GM19455 (cell line): ENCODE results near the gene HSD3B1.
"Not testable (repeated sequence)": the region's sequence is repeated elsewhere in the genome, so short reads cannot be mapped to it uniquely, and the experiment has no call there.

Source experiments
- ATAC-seq: cut with Tn5 transposase; IDR thresholded peaks from one replicate; pipeline ENCODE4 v1.9.1; 2021; ENCODE audit not compliant: unreplicated experiment

The HSD3B1 gene

DNA sequence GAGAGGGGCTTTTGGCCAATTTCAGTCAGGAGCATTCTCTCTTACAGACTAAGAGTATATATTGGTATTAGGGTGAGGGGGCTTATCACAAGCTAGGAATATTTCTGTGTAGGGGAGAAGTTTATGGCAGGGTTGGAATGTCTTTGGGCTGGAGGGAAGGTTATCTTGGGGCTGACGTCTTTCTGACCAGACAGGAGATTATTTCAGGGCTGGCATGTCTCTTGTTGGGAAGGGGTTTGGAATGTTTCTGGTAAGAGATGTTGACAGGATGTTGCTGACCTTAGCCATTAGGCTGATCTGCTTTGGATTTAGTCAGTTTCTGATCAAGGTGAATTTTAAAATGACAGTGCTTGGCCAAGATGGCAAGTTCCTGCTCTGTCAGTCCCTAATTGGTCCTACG, 17.8 kb upstream of the HSD3B1 start:
- ATAC-seq: no peak

DNA sequence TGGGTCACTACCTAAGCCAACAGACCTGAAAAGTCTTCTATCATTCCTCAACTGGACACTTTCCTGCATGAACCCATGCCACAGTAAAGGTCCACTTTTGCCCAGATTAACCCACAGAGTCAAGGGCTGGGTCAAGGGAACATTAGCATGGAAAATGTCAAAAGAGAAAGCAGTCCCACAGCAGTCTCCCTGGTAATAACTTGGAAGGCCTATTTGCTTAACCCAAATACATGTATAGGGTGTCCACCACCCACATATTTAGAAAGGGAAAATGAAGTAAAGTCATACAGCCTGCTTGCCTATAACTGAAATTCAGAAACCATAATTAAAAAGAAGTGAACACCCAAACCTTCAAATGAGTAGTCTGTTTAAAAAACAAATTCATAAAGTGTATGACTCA, 16.1 kb upstream of the HSD3B1 start:
- ATAC-seq: no peak

DNA sequence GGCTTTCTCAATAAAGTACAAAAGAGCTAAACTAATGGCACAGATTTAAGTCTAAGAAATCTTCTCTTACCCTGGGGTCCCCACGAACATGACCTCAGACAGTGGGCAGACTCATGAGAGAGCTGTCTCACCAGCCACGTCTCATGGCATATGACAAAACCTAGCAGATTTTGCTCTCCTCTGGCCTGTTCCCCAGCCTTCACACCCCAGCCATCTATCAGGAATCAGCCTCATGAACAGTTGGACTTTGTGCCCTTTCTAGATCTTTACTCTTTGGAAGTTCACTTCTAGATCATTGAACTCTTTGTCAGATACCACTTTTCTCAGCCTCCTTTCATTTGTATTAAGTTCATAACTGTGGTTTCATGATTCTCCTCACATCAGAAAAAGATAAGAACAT, 14.2 kb upstream of the HSD3B1 start:
- no peak for ATAC-seq

DNA sequence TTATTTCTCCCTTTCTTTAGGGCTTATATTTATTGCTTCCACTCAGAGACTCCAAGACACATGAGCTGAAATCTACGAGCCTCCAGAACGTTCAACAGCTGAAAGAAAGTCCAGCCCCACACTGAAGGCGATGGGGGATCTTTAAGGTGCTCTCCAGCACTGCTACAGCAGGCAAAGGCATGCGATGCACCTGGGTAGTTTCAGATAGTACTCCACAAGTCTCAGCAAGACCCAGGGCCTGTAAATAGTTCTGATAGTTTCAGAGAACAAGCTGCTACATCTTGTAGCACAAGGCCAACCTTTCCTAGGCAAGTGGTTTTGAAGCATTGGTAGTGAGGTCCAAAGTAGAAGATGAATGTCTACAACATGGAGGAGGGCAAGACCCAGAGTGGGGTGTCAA, 2.2 kb upstream of the HSD3B1 start:
- no peak for ATAC-seq

DNA sequence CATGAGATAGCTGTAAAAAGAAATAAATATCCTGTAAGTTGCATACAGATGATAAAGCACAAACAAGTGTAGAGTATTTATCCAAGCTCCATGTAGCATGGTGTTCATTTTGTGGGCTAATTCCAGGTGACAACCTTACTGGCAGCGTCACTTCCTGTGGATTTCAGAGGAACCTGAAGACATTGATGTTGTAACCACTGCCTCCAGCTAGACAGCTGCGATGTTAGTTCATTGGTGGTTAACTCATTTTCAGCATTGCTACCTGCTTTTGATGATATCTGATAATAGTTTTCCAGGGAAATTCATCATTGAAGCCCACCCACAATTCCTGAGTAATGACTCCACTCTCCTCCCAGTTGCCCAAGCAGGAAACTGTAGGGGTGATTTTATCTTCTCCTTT, 3.0 kb downstream of the HSD3B1 start:
- ATAC-seq: no peak

DNA sequence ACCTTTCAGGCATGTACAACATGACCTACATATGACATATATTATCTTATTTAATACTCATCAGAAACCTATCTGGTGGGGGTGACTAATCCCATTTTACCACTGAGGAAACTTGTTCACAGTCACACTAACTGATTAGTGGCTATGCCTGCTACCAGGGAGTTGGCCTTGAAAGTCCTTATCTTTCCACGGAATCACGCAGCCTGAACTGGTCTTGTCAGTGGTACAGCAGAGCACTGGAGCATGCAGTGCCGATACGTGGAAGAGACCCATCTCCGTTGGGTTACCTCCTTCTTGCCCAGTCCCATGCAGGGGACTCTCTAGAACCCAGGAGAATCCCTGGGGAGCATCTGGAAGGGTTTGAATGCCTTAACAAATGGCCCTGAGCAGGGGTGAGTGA, 8.2 kb downstream of the HSD3B1 start:
- ATAC-seq: no peak

DNA sequence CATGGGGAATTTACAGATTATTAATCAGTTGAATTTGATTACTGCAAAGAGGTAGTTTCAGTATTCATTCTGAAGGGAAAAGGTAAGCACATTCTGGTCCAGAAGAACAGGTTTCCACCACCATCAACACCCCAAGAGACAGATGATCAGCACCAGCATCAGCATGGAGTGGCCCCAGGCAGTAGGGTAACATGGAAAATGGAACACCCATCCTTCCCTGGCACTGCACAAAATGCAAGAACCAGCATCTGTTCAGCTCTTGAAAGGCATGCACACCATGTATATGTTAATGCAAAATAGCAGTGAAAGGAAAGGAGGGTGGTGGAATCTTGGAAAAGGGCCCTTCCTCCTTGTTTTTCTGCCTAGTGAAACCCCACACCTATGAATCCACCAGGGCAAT, 9.2 kb downstream of the HSD3B1 start:
- no peak for ATAC-seq

DNA sequence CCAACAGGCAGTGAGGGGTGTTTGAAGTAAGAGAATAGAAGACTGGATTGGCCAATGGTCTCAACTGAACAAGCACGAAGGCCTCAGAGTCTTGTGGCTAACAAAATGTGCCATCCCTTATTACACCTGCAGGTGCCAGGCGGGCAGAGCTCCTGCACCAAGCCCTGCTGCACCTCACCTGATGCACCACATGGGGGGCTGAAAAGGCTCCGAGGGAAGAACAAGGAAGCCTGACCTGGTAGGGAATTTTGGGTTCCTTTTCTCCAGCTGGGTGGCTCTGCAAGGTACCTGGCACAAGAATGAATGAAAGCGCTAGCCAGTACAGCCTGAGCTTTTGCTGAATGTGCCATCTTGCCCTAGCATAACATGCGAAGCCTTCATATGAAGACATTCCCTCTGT, 9.7 kb downstream of the HSD3B1 start:
- ATAC-seq: no peak

DNA sequence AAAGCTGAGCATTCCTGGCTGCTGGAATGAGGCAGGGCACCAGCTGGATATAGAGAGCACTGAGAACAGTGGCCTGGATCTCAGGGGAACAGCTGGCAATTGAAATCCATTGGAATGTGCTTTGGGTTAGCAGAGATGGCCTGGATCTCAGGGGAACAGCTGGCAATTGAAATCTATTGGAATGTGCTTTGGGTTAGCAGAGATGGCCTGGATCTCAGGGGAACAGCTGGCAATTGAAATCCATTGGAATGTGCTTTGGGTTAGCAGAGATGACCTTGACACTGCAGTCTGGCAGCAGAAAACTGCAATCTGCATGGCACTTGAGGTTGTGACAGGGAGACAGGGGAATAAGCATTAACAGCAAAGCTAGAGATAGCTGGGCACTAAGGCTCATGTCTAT, 10.7 kb downstream of the HSD3B1 start:
- ATAC-seq: not testable (repeated sequence)

DNA sequence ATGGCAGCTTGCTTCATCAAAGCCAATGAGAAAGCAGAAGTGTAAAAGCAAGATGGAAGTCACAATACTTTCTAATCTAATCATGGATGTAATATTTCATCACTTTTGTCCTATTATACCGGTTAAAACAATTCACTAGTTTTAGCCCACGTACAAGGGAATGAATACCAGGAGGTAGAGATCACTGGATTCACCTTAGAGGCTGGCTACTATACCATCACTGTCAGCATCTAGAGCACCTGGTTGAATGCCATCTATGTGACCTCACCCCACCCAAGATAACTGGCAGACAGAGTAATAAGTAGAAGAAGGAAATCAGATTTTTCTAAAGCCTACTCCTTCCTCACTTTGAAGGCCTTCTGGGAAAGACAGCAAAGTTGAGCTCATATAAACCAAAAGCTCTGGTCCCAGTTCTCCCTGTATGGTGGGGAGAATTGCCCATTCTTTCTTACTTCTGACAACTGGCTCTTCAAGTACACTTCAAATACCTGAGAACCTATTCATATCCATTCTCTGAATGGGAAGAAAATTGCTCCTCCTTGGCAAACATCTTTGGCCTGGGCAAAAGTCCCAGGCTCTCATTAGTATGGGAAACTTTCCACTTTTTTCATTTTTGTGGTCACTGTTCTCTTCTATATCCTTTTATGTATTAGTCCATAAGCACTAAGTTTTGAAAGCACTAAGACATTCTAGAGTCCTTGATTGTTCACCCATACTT, 24.8 kb downstream of the HSD3B1 start:
- ATAC-seq: no peak

DNA sequence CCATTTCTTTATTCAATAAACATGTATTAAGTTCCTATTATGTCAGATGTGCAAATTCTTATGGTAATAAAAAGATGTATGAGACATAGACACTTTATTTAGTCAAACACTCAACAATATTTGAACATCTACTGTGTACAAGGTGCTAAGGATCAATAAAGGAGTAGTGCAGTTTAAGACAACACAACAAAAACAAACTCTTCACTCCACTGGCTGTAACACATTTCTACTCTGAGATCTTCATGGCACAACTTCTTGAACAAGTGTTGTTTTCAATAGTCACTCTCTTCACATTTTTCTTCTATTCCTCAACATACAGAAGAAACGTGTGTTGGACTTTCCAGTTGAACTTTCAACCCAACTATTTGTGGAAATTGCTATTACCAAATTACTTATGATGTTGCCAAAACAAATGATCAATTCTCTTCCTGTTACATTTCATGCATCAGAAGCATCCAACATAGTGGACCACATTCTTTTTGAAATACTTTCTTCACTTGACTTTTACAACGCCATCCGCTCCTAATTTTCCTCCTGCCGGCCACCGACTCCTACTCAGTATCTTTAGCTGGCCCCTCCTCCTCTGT, 25.4 kb downstream of the HSD3B1 start:
- no peak for ATAC-seq

DNA sequence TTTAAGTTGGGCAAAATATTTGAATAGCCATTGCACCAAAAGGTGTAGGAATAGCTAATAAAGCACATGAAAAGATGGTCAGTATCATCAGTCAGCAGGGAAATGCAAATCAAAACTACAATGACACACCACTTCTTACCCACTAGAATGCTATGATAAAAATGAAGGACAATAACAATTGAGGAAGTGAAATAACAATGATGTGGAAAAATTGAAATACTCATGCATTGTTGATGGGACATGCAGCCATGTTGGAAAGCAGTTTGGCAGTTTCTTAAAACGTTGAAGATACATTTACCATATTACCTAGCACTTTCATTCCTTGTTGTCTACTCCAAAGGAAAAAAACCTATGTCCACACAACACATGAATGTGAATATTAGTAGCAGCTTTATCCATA, 28.4 kb downstream of the HSD3B1 start:
- no peak for ATAC-seq

DNA sequence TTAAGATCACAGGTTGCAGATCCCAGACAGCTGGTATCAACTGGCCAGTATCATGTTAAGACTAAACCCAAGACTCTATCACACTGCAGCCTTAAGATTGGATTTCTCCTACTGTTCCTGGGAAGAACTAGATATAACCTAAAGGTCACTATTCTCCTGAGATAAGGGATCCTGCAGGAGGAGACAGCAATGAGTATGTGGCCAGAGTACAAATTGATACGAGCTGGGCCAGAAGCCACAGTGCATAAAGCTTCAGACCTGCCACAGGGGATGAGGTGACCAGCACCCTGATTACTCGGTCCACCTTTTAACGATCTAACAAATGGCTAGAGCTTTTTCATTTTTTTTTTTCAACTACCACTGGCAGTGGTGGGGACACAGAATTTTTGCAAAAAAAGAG, 31.0 kb downstream of the HSD3B1 start:
- no peak for ATAC-seq

DNA sequence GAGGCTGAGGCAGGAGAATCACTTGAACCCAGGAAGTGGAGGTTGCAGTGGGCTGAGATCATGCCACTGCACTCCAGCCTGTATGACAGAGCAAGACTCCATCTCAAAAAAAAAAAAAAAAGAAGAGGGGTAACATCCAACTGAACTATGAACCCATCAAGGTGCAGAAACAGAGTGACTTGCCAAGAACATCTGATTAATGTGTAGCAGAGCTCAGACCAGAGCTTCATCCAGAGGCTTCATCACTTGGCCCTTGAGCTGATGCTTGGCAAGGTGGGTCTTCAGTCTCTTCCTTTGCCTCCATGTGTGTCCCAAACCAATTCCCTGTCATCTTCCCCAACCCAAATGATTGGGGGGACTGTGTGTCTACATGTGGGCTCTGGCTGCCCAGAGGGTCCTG, 32.6 kb downstream of the HSD3B1 start:
- ATAC-seq: no peak

DNA sequence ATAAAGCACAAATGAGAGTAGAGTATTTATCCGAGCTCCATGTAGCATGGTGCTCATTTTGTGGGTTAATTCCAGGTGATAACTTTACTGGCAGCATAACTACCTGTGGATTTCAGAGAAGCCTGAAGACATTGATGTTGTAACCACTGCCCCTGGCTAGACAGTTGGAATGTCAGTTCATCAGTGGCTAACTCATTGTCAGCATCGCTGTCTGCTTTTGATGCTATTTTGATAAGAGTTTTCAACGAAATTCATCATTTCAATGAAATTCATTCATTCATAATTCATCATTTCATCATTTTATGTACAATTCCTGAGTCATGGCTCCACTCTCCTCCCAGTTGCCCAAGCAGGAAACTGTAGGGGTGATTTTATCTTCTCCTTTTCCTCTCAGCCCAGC, 34.4 kb downstream of the HSD3B1 start:
- ATAC-seq: no peak

DNA sequence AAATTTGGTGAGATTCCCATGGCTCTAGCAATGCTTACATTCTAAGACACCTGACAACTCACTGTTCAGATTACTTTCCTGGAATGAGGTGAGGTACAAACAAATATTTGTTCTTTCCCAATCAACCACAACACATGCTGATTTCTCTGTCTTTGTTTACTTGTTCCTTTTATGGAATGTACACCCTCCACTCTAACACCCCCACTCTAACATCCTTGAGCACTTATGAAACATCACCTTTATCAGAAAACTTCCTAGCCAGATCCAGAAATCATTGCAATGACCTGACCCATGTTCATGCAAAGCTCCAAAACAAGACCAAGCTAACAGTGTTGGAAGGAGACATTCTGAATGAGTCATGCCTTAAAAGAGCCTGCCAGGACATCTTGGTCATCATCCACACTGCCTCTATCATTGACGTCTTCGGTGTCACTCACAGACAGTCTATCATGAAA, 35.5 kb downstream of the HSD3B1 start:
- no peak for ATAC-seq

DNA sequence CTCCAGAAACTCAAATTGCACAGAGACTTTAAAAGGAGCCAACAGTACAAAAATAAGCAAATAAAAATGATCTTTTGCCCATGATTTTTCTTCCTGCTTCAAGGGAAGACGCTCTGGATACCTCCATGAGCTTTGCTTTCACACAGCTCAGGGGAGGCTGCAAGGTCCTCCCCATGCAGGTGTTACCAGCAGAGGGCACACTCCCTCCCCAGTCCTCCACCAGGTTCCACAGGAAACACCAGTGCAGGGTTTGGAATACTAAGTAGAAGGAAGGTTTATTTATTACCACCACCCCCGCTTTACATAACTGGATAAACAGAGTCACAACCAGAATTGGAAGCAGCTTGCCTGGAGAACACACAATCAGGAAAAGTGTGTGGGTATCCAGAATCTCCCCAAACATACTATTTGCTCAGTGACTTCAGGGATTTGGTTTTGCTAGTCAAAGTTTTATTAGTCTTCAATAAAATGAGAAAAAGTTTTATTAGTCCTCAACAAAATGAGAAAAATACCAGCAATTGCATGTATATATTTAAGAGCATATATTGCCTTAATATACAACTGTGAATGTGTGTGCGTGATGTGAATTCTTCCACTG, 37.3 kb downstream of the HSD3B1 start:
- no peak for ATAC-seq

DNA sequence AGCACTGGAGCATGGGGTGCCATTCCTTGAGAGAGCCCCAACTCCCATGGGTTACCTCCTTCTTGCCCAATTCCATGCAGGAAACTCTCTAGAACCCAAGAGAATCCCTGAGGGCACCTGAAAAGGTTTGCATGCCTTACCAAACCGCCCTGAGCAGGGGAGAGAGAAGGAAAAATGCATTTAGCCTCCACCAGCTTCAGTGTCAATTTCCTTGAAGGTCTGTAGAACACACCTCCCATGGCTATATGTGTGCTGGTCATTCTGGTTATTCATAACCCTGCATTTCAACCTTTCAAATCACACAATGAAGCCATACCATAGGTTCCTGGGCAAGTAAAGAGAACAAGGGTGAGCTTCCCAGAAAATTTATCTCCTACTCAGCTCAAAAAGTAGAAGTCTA, 39.6 kb downstream of the HSD3B1 start:
- no peak for ATAC-seq

DNA sequence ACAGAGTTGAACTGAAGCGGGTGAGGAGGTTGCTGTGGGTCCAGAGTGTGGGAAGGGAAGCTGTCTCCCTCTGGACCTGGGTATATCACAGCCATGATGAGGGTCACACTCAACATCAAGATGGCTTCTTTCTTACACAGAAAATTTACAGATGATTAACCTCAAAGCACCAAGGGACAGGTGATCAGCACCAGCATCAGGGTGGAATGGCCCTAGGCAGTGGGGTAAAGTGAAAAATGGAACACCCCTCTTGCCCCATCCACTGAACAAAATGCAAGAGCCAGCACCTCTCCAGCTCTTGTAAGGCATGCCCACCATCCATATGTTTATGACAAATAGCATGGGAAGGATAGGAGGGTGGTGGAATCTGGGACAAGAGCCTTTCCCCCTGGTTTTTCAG, 40.3 kb downstream of the HSD3B1 start:
- no peak for ATAC-seq

DNA sequence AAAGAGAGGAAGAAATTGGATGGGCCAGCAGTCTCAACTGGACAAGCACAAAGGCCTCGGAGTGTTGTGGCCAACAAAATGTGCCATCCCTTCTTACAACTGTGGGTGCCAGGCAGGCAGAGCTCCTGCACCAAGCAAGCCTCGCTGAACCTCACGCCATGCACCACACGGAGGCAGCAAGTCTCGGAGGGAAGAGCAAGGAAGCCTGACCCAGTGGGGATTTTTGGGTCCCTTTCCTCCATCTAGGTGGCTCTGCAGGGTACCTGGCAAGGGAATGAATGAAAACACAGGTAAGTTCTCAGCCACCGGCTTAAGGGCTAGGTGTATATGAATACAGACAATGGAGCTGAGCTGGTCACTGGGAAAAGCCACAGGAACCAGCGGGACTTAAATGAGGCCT, 40.8 kb downstream of the HSD3B1 start:
- ATAC-seq: no peak

DNA sequence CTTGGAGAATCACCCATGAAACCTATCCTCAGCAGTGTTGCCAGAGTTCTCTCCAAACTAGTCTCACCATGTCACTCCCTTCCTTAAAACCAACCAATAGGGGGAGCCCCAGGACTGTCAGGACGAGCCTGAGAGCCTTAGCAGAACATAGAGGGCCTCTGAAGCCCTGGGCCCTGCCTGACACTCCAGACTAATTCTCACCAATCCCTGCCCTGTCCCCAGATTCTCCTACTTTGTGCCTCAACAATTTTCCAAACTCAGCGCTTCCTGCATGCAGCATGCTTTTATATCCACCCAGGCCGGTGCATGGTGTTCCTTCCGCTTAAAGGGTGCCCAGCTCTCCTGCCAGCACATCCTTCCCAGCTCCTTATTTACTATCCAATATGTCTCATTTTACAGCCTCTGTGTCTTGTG, 42.7 kb downstream of the HSD3B1 start:
- no peak for ATAC-seq

DNA sequence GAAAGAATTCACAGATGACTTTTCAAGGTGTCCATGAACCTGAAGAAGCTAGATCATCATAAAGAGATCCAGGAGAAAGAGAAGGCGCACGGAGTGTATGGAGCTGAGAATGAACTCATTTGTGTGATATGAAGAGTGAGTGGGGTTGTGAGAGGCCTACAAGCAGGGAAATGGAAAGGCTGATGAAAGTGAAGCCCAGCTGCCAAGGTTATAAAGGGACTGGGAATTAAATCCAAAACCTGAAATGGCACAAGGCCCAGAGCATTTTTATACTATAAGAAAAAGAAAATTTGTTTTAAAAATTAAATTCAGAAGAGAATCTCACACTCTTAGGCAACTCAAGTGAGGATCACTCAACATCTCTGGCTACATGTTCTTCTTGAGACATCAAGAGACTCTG, 43.4 kb downstream of the HSD3B1 start:
- ATAC-seq: no peak

DNA sequence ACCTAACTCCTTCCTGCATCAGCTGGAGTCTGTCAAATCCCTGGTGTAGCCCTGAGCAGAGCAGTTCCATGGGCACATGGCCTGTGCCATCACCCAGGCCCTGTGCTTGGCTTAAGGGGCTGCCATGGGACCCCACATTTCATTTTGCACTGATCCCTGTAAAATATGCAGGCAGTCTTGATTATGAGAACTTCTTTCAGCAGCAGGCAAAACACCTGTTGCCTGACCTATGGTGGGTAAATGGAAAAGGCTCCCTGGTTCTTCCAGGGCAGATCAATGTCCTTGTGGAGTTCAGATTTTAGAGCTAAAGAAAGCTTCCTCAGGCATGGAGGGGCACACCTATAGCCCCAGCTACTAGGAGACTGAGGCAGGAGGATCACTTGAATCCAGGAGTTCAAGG, 44.2 kb downstream of the HSD3B1 start:
- ATAC-seq: no peak
